HCT116 (cell line): ENCODE results near the gene PSMD5. TPM values are rescaled to one million over a fixed set of nuclear protein-coding genes. Genes with fewer than 3 reads are reported as not detected.
A peak's percentile ranks its signal among the peaks of the same experiment; 100 is the strongest.

ENCODE experiments used
- ATAC-seq: fragments of 200-7000 bp; cut with Tn5 transposase; 2 replicates; pipeline ENCODE4 v1.9.1; 2020; ENCODE audit warnings: mild to moderate bottlenecking, moderate library complexity
- BruUV-seq: library from RNA; stranded (reverse); fragments of 400-500 nt; replicated peaks from 2 replicates; lab custom pipeline; 2021; lab: Mats Ljungman, UMichigan
- CTCF ChIA-PET: fragments of 300-600 bp; sonication (Branson Sonifier 250); formaldehyde crosslinking; loops from one replicate; lab custom pipeline; 2021; ENCODE audit warnings: antibody characterized with exemption; lab: Charles Lee
- POLR2A ChIA-PET: fragments of 300-600, 350-600 bp; sonication (Branson Sonifier 250); formaldehyde crosslinking; loops from one replicate; lab custom pipeline; 2021; ENCODE audit warnings: antibody characterized with exemption; lab: Charles Lee
- RAD21 ChIA-PET, 2 experiments: fragments of 300-600 bp; sonication (Branson Sonifier 250); formaldehyde crosslinking; loops; one replicate each; lab custom pipeline; 2023; ENCODE audit warnings: low total read pairs in 2 of 2; ENCODE audit not compliant: uncharacterized antibody in 2 of 2, unreplicated experiment in 2 of 2, low non-redundant PET in 1 of 2; lab: Charles Lee
- DNase-seq: peaks from one replicate; pipeline ENCODE4 v3.0.0-alpha.2; 2010; ENCODE audit warnings: low read depth, low spot score
- H2AFZ ChIP-seq: fragments of 200-600 bp; shearing (Covaris generic), sonication (generic); 2 replicates; pipeline ENCODE4 v1.6.1; 2017; ENCODE audit warnings: low read depth, mixed run types, mixed read lengths, antibody characterized with exemption, low read length; ENCODE audit not compliant: poor library complexity, severe bottlenecking
- H3K27ac ChIP-seq: 2 replicates; pipeline ENCODE4 v1.5.1; 2012; ENCODE audit warnings: low read depth, low read length
- H3K27me3 ChIP-seq: fragments of 200-600 bp; sonication (generic); 2 replicates; pipeline ENCODE4 v1.6.1; 2016; ENCODE audit warnings: mixed run types, low read length, mixed read lengths; ENCODE audit not compliant: insufficient read depth
- H3K36me3 ChIP-seq, 2 experiments: fragments of 200-500 bp in 1 of 2; fragments of 200-600 bp in 1 of 2; sonication (Bioruptor generic) in 1 of 2; sonication (generic) in 1 of 2; 2 replicates each; pipeline versions ENCODE4 v1.5.1 to v1.6.1; 2014 to 2016; ENCODE audit warnings: low read length in 2 of 2, inconsistent platforms in 1 of 2, mixed read lengths in 1 of 2, mixed run types in 1 of 2; ENCODE audit not compliant: insufficient read depth in 2 of 2, control insufficient read depth in 1 of 2
- H3K4me1 ChIP-seq, 2 experiments: fragments of 200-600 bp in 1 of 2; sonication (generic) in 1 of 2; 2 replicates each; pipeline versions ENCODE4 v1.5.1 to v1.6.1; 2012 to 2017; ENCODE audit warnings: low read length in 2 of 2, inconsistent platforms in 1 of 2, mild to moderate bottlenecking in 1 of 2, mixed read lengths in 1 of 2, mixed run types in 1 of 2, moderate library complexity in 1 of 2; ENCODE audit not compliant: insufficient read depth in 2 of 2, control insufficient read depth in 1 of 2
- H3K4me2 ChIP-seq: fragments of 200-600 bp; sonication (generic); 2 replicates; pipeline ENCODE4 v1.6.1; 2017; ENCODE audit warnings: mixed run types, low read length, mixed read lengths
- H3K4me3 ChIP-seq, 2 experiments: fragments of 200-600 bp in 1 of 2; sonication (generic) in 1 of 2; replicated peaks in 1 of 2; 2 replicates each; pipeline ENCODE4 v1.5.1; 2011 to 2016; ENCODE audit warnings: low read length in 2 of 2, control low read depth in 1 of 2, low read depth in 1 of 2, mild to moderate bottlenecking in 1 of 2, mixed read lengths in 1 of 2, mixed run types in 1 of 2
- H3K79me2 ChIP-seq: fragments of 200-600 bp; sonication (generic); 2 replicates; pipeline ENCODE4 v1.6.1; 2017; ENCODE audit warnings: mild to moderate bottlenecking, mixed run types, low read length, moderate library complexity, mixed read lengths; ENCODE audit not compliant: insufficient read depth
- H3K9ac ChIP-seq: fragments of 200-600 bp; sonication (generic); 2 replicates; pipeline ENCODE4 v1.6.1; 2016; ENCODE audit warnings: low read length, mixed read lengths
- H3K9me2 ChIP-seq: fragments of 200-600 bp; sonication (generic), shearing (Covaris generic); 2 replicates; pipeline ENCODE4 v1.6.1; 2017; ENCODE audit warnings: mixed run types, mild to moderate bottlenecking, moderate library complexity; ENCODE audit not compliant: insufficient read depth
- H3K9me3 ChIP-seq, 2 experiments: fragments of 200-500 bp in 1 of 2; fragments of 200-600 bp in 1 of 2; sonication (Bioruptor generic) in 1 of 2; sonication (generic) in 1 of 2; 2 replicates each; pipeline ENCODE4 v1.6.1; 2014 to 2017; ENCODE audit warnings: low read length in 2 of 2, mixed read lengths in 2 of 2, inconsistent platforms in 1 of 2, low read depth in 1 of 2, mild to moderate bottlenecking in 1 of 2, mixed run types in 1 of 2, moderate library complexity in 1 of 2; ENCODE audit not compliant: control insufficient read depth in 1 of 2, insufficient read depth in 1 of 2
- H4K20me1 ChIP-seq: fragments of 200-600 bp; sonication (generic), shearing (Covaris generic); 2 replicates; pipeline ENCODE4 v1.6.1; 2017; ENCODE audit warnings: mixed run types, mild to moderate bottlenecking, moderate library complexity; ENCODE audit not compliant: insufficient read depth
- ATF3 ChIP-seq: IDR thresholded peaks from 2 replicates; pipeline ENCODE4 v1.6.1; 2012
- CEBPB ChIP-seq: IDR thresholded peaks from 2 replicates; pipeline ENCODE4 v1.6.1; 2012; ENCODE audit warnings: low read depth
- EZH2 ChIP-seq: fragments of 200-600 bp; sonication (generic); IDR thresholded peaks from 2 replicates; pipeline ENCODE4 v1.6.1; 2017; ENCODE audit warnings: antibody characterized with exemption, mixed run types
- EZH2phosphoT487 ChIP-seq: fragments of 200-600 bp; IDR thresholded peaks from 2 replicates; pipeline ENCODE4 v1.6.1; 2018; ENCODE audit warnings: antibody characterized with exemption, borderline replicate concordance
- FOSL1 ChIP-seq: IDR thresholded peaks from 2 replicates; pipeline ENCODE4 v1.6.1; 2012; ENCODE audit warnings: low read depth
- JUND ChIP-seq: IDR thresholded peaks from 2 replicates; pipeline ENCODE4 v1.6.1; 2012
- POLR2A ChIP-seq: IDR thresholded peaks from 2 replicates; pipeline ENCODE4 v1.7.0; 2011; ENCODE audit warnings: borderline replicate concordance; ENCODE audit not compliant: insufficient read depth, insufficient read length; ENCODE audit errors: extremely low read depth
- REST ChIP-seq: IDR thresholded peaks from 2 replicates; pipeline ENCODE4 v1.6.1; 2012; ENCODE audit warnings: low read depth
- SP1 ChIP-seq: IDR thresholded peaks from 2 replicates; pipeline ENCODE4 v1.6.1; 2012; ENCODE audit warnings: low read depth
- SRF ChIP-seq: IDR thresholded peaks from 2 replicates; pipeline ENCODE4 v1.6.1; 2012; ENCODE audit warnings: low read depth
- TCF7L2 ChIP-seq: IDR thresholded peaks from 2 replicates; pipeline ENCODE4 v1.7.0; 2011; ENCODE audit warnings: borderline replicate concordance, inconsistent platforms; ENCODE audit not compliant: insufficient read depth, insufficient read length; ENCODE audit errors: extremely low read depth
- YY1 ChIP-seq: IDR thresholded peaks from 2 replicates; pipeline ENCODE4 v1.6.1; 2011; ENCODE audit warnings: low read length, low read depth, moderate library complexity, mild to moderate bottlenecking; ENCODE audit not compliant: insufficient replicate concordance; ENCODE audit errors: extremely low read depth
- ZNF274 ChIP-seq: fragments of 200-500 bp; sonication (Bioruptor generic); IDR thresholded peaks from 2 replicates; pipeline ENCODE4 v1.6.1; 2014; ENCODE audit warnings: mild to moderate bottlenecking, low read depth, low read length, inconsistent platforms
- intact Hi-C: fragments of 100-400 bp; cut with micrococcal nuclease; formaldehyde crosslinking; loops from 2 replicates; pipeline ENCODE4 v1.10.0; 2022
- total RNA-seq: library from RNA; stranded (reverse); gene quantifications from one replicate; pipeline ENCODE4 v1.2.1, GENCODE V29; 2021; ENCODE audit not compliant: unreplicated experiment

Gene PSMD5
- total RNA-seq, 1 experiment from 2014 or later: 64.3 TPM

- Histone ChIP-seq H3K9me3 (no peaks in the 10 kb centered on the region), H3K4me1 (peaks cover 11 to 27% of the 10 kb centered on the region in 2 experiments; a peak in 3 of 4 replicates), H3K4me2 (no peak overlapping the region), H4K20me1 (no peaks in the 10 kb centered on the region), H3K36me3 (no peaks in the 10 kb centered on the region), H3K27me3 (no peaks in the 10 kb centered on the region), H3K9ac (no peak overlapping the region), H3K79me2 (no peaks in the 10 kb centered on the region), H3K27ac (no peak overlapping the region), H2AFZ (no peak overlapping the region), H3K9me2 (no peaks in the 10 kb centered on the region), H3K4me3 (no peak overlapping the region)
- ChIA-PET POLR2A (no interaction called here), CTCF (no interaction called here), RAD21 (no interaction called here)
- no peak for ATAC-seq
- intact Hi-C loops: no loop called here
- BruUV-seq: no TSS peak
- TF ChIP-seq SRF: no peak
- TF ChIP-seq YY1: no peak
- no peak for TF ChIP-seq FOSL1
- no peak for TF ChIP-seq EZH2phosphoT487
- no peak for TF ChIP-seq SP1
- no peak for TF ChIP-seq ATF3
- DNase-seq: no peak
Observed at GRCh38 chr9:120885457-120885856, 42.7 kb upstream of the PSMD5 start.

GRCh38 chr9:120883608-120883996, 40.9 kb upstream of the PSMD5 start:
- no peak for DNase-seq
- ChIA-PET POLR2A (interaction anchor here (0.7 kb wide), 1 partner anchor 41 kb away, joined by 3 read pairs; the partner anchor contains the start of gene PSMD5), RAD21 (no interaction called here), CTCF (interaction anchor here (0.6 kb wide), 1 partner anchor 10 kb away, joined by 3 read pairs; no protein-coding TSS in a partner anchor)
- Histone ChIP-seq H3K4me2 (peak overlapping the region; percentile 51), H3K9ac (no peak overlapping the region), H3K4me1 (peaks cover 14 to 33% of the 10 kb centered on the region in 2 experiments), H3K27ac (no peak overlapping the region), H3K4me3 (no peak overlapping the region), H3K27me3 (no peaks in the 10 kb centered on the region), H3K9me2 (no peaks in the 10 kb centered on the region), H4K20me1 (no peaks in the 10 kb centered on the region), H2AFZ (no peak overlapping the region), H3K79me2 (no peaks in the 10 kb centered on the region), H3K9me3 (no peaks in the 10 kb centered on the region), H3K36me3 (no peaks in the 10 kb centered on the region)
- no TSS peak for BruUV-seq
- ATAC-seq: peak; percentile 44
- TF ChIP-seq TCF7L2 (no peak), ZNF274 (no peak), REST (no peak), JUND (no peak), ATF3 (no peak), SRF (no peak), CEBPB (no peak), EZH2 (no peak), POLR2A (no peak)
- intact Hi-C loops: no loop called here
